Measurements from ENCODE around the gene BTBD9. TPM values are rescaled to one million over a fixed set of nuclear protein-coding genes. Genes with fewer than 3 reads are reported as not detected.

The BTBD9 gene
- total RNA-seq, 2 donors from 2014 or later = 15.3 to 23.6 TPM

- no peaks in the 10 kb centered on the region for H3K4me1 ChIP-seq
- TF ChIP-seq CTCF (IDR thresholded peaks at IDR 0.05) = no peak
- intact Hi-C loops (cut with DNase I) = no loop called here
- H3K9me3 ChIP-seq = no peaks in the 10 kb centered on the region
- no peak overlapping the region for H3K27ac ChIP-seq
- H3K36me3 ChIP-seq = no peaks in the 10 kb centered on the region
- no peak for DNase-seq
- no peak overlapping the region for H3K4me3 ChIP-seq
- no peak overlapping the region for H3K9ac ChIP-seq (ENCODE audit: low read depth in 2 of 2, low read length in 2 of 2)
- no peaks in the 10 kb centered on the region for H3K27me3 ChIP-seq
These were observed 455.1 kb downstream of the BTBD9 start for GRCh38 chr6:38184585-38185080.

GRCh38 chr6:38183856-38184584 lies 455.7 kb downstream of the BTBD9 start:
- TF ChIP-seq CTCF (IDR thresholded peaks at IDR 0.05) = no peak
- H3K9ac ChIP-seq (ENCODE audit: low read depth in 2 of 2, low read length in 2 of 2) = no peak overlapping the region
- H3K4me3 ChIP-seq = no peak overlapping the region
- no peak overlapping the region for H3K27ac ChIP-seq
- no peaks in the 10 kb centered on the region for H3K4me1 ChIP-seq
- intact Hi-C loops (cut with DNase I) = no loop called here
- H3K27me3 ChIP-seq = no peaks in the 10 kb centered on the region
- no peaks in the 10 kb centered on the region for H3K36me3 ChIP-seq
- no peak for DNase-seq
- H3K9me3 ChIP-seq = no peaks in the 10 kb centered on the region

GRCh38 chr6:38182426-38182825 lies 457.3 kb downstream of the BTBD9 start:
- H3K27me3 ChIP-seq = no peaks in the 10 kb centered on the region
- intact Hi-C loops (cut with DNase I) = no loop called here
- DNase-seq = no peak
- no peak overlapping the region for H3K27ac ChIP-seq
- no peak for TF ChIP-seq CTCF (IDR thresholded peaks at IDR 0.05)
- no peaks in the 10 kb centered on the region for H3K9me3 ChIP-seq
- H3K4me1 ChIP-seq = no peaks in the 10 kb centered on the region
- no peak overlapping the region for H3K4me3 ChIP-seq
- H3K36me3 ChIP-seq = no peaks in the 10 kb centered on the region
- H3K9ac ChIP-seq (ENCODE audit: low read depth in 2 of 2, low read length in 2 of 2) = no peak overlapping the region

DNA sequence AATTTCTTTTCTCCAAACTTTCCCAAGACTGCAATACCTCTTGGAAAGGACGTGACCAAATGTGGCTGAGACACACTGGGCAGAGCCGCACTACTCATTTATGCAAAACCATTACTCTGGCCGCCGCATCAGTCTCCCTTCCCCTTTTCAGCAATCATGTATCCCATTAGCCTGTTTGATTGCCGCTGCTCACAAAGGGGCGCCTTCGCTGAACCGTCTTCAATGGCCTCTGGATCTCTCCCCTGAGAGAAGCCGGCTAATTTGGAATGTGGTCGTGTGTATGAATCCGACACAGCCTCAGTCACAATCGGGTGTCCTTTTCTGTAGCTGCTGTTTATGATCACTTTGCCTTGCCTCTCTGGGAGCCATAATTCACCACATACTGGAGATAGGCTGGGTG lies 459.1 kb downstream of the BTBD9 start:
- no peak for TF ChIP-seq CTCF (IDR thresholded peaks at IDR 0.05)
- Histone ChIP-seq H3K4me1 (peaks cover 3% of the 10 kb centered on the region), H3K4me3 (no peak overlapping the region), H3K36me3 (no peaks in the 10 kb centered on the region), H3K9me3 (no peaks in the 10 kb centered on the region), H3K27ac (no peak overlapping the region), H3K27me3 (no peaks in the 10 kb centered on the region), H3K9ac (ENCODE audit: low read depth in 2 of 2, low read length in 2 of 2) (no peak overlapping the region)
- DNase-seq = no peak
- intact Hi-C loops (cut with DNase I) = no loop called here

- H3K4me1 ChIP-seq = peaks cover 3% of the 10 kb centered on the region
- no peak for DNase-seq
- no peaks in the 10 kb centered on the region for H3K36me3 ChIP-seq
- TF ChIP-seq CTCF (IDR thresholded peaks at IDR 0.05) = no peak
- H3K27ac ChIP-seq = no peak overlapping the region
- intact Hi-C loops (cut with DNase I) = no loop called here
- no peaks in the 10 kb centered on the region for H3K9me3 ChIP-seq
- H3K9ac ChIP-seq (ENCODE audit: low read depth in 2 of 2, low read length in 2 of 2) = no peak overlapping the region
- H3K27me3 ChIP-seq = no peaks in the 10 kb centered on the region
- H3K4me3 ChIP-seq = no peak overlapping the region
These were observed 459.8 kb downstream of the BTBD9 start for GRCh38 chr6:38179794-38180430.

Measured in colonic mucosa (tissue), 4 donors.